IMR-90 (cell line): ENCODE results near the gene PTPRN2. TPM values are rescaled to one million over a fixed set of nuclear protein-coding genes. Genes with fewer than 3 reads are reported as not detected.

Experiments
- ATAC-seq: fragments of 200-7000 bp; cut with Tn5 transposase; 2 replicates; pipeline ENCODE4 v1.9.1; 2020; ENCODE audit warnings: low read depth, mild to moderate bottlenecking, moderate library complexity
- BruUV-seq: library from RNA; stranded (reverse); fragments of 400-500 nt; replicated peaks from 2 replicates; lab custom pipeline; 2021; lab: Mats Ljungman, UMichigan
- CTCF ChIA-PET: fragments of 300-600 bp; formaldehyde crosslinking; extraction: SDS; loops from one replicate; lab custom pipeline; 2021; ENCODE audit warnings: antibody characterized with exemption; lab: Yijun Ruan, JAX
- POLR2A ChIA-PET: fragments of 300-600 bp; sonication (Branson Sonifier 250); formaldehyde crosslinking; loops from one replicate; lab custom pipeline; 2022; ENCODE audit warnings: antibody characterized with exemption; ENCODE audit not compliant: unreplicated experiment; lab: Charles Lee
- DNase-seq: peaks from one replicate; pipeline ENCODE4 v3.0.0; 2013
- H2AFZ ChIP-seq: replicated peaks from 2 replicates; pipeline ENCODE3; 2013; ENCODE audit warnings: low read length, mild to moderate bottlenecking; ENCODE audit not compliant: poor library complexity
- H2AK5ac ChIP-seq: 2 replicates; pipeline ENCODE4 v1.6.1; 2013; ENCODE audit warnings: low read depth, low read length, inconsistent platforms
- H2AK9ac ChIP-seq: replicated peaks from 2 replicates; pipeline ENCODE3; 2013; ENCODE audit warnings: mild to moderate bottlenecking, low read depth, low read length, moderate library complexity; ENCODE audit not compliant: poor library complexity
- H2BK120ac ChIP-seq: 2 replicates; pipeline ENCODE4 v1.6.1; 2013; ENCODE audit warnings: low read depth, low read length, inconsistent platforms
- H2BK15ac ChIP-seq: 3 replicates; pipeline ENCODE4 v1.6.1; 2013; ENCODE audit warnings: low read depth, low read length, inconsistent platforms
- H2BK20ac ChIP-seq: 2 replicates; pipeline ENCODE4 v1.6.1; 2013; ENCODE audit warnings: low read depth, mild to moderate bottlenecking, inconsistent platforms, low read length, moderate library complexity
- H2BK5ac ChIP-seq: 2 replicates; pipeline ENCODE4 v1.6.1; 2013; ENCODE audit warnings: mild to moderate bottlenecking, low read depth, low read length, inconsistent platforms; ENCODE audit not compliant: poor library complexity, severe bottlenecking
- H3K14ac ChIP-seq: replicated peaks from 2 replicates; pipeline ENCODE4 v1.6.1; 2013; ENCODE audit warnings: low read depth, low read length, inconsistent platforms
- H3K18ac ChIP-seq: 2 replicates; pipeline ENCODE4 v1.6.1; 2013; ENCODE audit warnings: low read depth, low read length, control low read depth
- H3K23ac ChIP-seq: 2 replicates; pipeline ENCODE4 v1.6.1; 2013; ENCODE audit warnings: low read depth, low read length, inconsistent platforms
- H3K27ac ChIP-seq: 2 replicates; pipeline ENCODE4 v1.5.1; 2013; ENCODE audit warnings: mild to moderate bottlenecking, control low read depth, low read length; ENCODE audit not compliant: insufficient read depth
- H3K27me3 ChIP-seq: 2 replicates; pipeline ENCODE4 v1.6.1; 2013; ENCODE audit warnings: low read length; ENCODE audit not compliant: control insufficient read depth, insufficient read depth
- H3K36me3 ChIP-seq: 2 replicates; pipeline ENCODE4 v1.6.1; 2013; ENCODE audit warnings: low read length, mixed read lengths; ENCODE audit not compliant: control insufficient read depth, insufficient read depth
- H3K4ac ChIP-seq: 2 replicates; pipeline ENCODE4 v1.6.1; 2013; ENCODE audit warnings: low read depth, low read length, inconsistent platforms
- H3K4me1 ChIP-seq: 2 replicates; pipeline ENCODE4 v1.6.1; 2013; ENCODE audit warnings: low read length, mixed read lengths; ENCODE audit not compliant: control insufficient read depth, insufficient read depth
- H3K4me2 ChIP-seq: 2 replicates; pipeline ENCODE4 v1.6.1; 2013; ENCODE audit warnings: low read depth, mild to moderate bottlenecking, control low read depth, low read length, moderate library complexity
- H3K4me3 ChIP-seq: 2 replicates; pipeline ENCODE4 v1.5.1; 2013; ENCODE audit warnings: low read depth, mild to moderate bottlenecking, control low read depth, low read length, moderate library complexity; ENCODE audit not compliant: insufficient read depth
- H3K56ac ChIP-seq: 2 replicates; pipeline ENCODE4 v1.6.1; 2013; ENCODE audit warnings: low read length, inconsistent platforms; ENCODE audit not compliant: insufficient read depth; ENCODE audit errors: extremely low read depth
- H3K79me1 ChIP-seq, 2 experiments: 2 replicates each; pipeline ENCODE4 v1.6.1; 2013; ENCODE audit warnings: low read length in 2 of 2, inconsistent platforms in 1 of 2, low read depth in 1 of 2
- H3K9ac ChIP-seq: 2 replicates; pipeline ENCODE4 v1.6.1; 2013; ENCODE audit warnings: low read depth, low read length, control low read depth
- H3K9me1 ChIP-seq: 2 replicates; pipeline ENCODE4 v1.6.1; 2013; ENCODE audit warnings: low read length, inconsistent platforms; ENCODE audit not compliant: insufficient read depth
- H3K9me3 ChIP-seq: 2 replicates; pipeline ENCODE4 v1.6.1; 2013; ENCODE audit warnings: low read length; ENCODE audit not compliant: control insufficient read depth, insufficient read depth
- H4K20me1 ChIP-seq: 2 replicates; pipeline ENCODE4 v1.6.1; 2013; ENCODE audit warnings: low read length, inconsistent platforms; ENCODE audit not compliant: insufficient read depth
- H4K5ac ChIP-seq: 2 replicates; pipeline ENCODE4 v1.6.1; 2013; ENCODE audit warnings: mild to moderate bottlenecking, low read depth, low read length, control low read depth
- H4K8ac ChIP-seq, 2 experiments: 2 replicates each; pipeline ENCODE4 v1.6.1; 2013; ENCODE audit warnings: low read depth in 2 of 2, low read length in 2 of 2, control low read depth in 1 of 2, inconsistent platforms in 1 of 2
- H4K91ac ChIP-seq: 2 replicates; pipeline ENCODE4 v1.6.1; 2013; ENCODE audit warnings: low read depth, low read length, inconsistent platforms; ENCODE audit not compliant: insufficient read depth
- BHLHE40 ChIP-seq: fragments of 150-350 bp; IDR thresholded peaks from 2 replicates; pipeline ENCODE4 v1.6.1; 2016; ENCODE audit warnings: mild to moderate bottlenecking, low read depth, low read length
- CEBPB ChIP-seq: IDR thresholded peaks from 2 replicates; pipeline ENCODE4 v1.6.1; 2012; ENCODE audit warnings: low read depth, low read length, improper control_type of control experiment
- CHD1 ChIP-seq: IDR thresholded peaks from 2 replicates; pipeline ENCODE4 v1.6.1; 2012; ENCODE audit warnings: low read depth, low read length, improper control_type of control experiment
- CTCF ChIP-seq: conservative IDR thresholded peaks from 2 replicates; pipeline ENCODE4 v1.5.1; 2012; ENCODE audit warnings: mild to moderate bottlenecking, low read depth, low read length, improper control_type of control experiment
- ELK1 ChIP-seq: fragments of 150-350 bp; IDR thresholded peaks from 2 replicates; pipeline ENCODE4 v1.6.1; 2016; ENCODE audit warnings: low read depth, mild to moderate bottlenecking, low read length, moderate library complexity, borderline replicate concordance
- FOS ChIP-seq: fragments of 150-350 bp; IDR thresholded peaks from 2 replicates; pipeline ENCODE4 v1.6.1; 2016; ENCODE audit warnings: low read depth, low read length
- MAFK ChIP-seq: IDR thresholded peaks from 2 replicates; pipeline ENCODE4 v1.6.1; 2012; ENCODE audit warnings: low read depth, low read length, improper control_type of control experiment
- MAZ ChIP-seq: IDR thresholded peaks from 2 replicates; pipeline ENCODE4 v1.6.1; 2012; ENCODE audit warnings: low read depth, mild to moderate bottlenecking, low read length, improper control_type of control experiment, moderate library complexity, borderline replicate concordance
- MXI1 ChIP-seq: IDR thresholded peaks from 2 replicates; pipeline ENCODE4 v1.6.1; 2012; ENCODE audit warnings: low read depth, mild to moderate bottlenecking, low read length, moderate library complexity, borderline replicate concordance
- NFE2L2 ChIP-seq: fragments of 150-350 bp; IDR thresholded peaks from 2 replicates; pipeline ENCODE4 v1.6.1; 2016; ENCODE audit warnings: low read depth, mild to moderate bottlenecking, low read length
- POLR2A ChIP-seq: IDR thresholded peaks from 2 replicates; pipeline ENCODE4 v1.6.1; 2012; ENCODE audit warnings: mild to moderate bottlenecking, low read depth, low read length
- RAD21 ChIP-seq: IDR thresholded peaks from 2 replicates; pipeline ENCODE4 v1.6.1; 2012; ENCODE audit warnings: low read length, improper control_type of control experiment
- RCOR1 ChIP-seq: IDR thresholded peaks from 2 replicates; pipeline ENCODE4 v1.6.1; 2012; ENCODE audit warnings: mild to moderate bottlenecking, low read length, improper control_type of control experiment; ENCODE audit not compliant: insufficient replicate concordance
- RFX5 ChIP-seq: IDR thresholded peaks from 2 replicates; pipeline ENCODE4 v1.8.0; 2012; ENCODE audit warnings: low read depth, mild to moderate bottlenecking, low read length, moderate library complexity
- SMC3 ChIP-seq: fragments of 150-350 bp; IDR thresholded peaks from 2 replicates; pipeline ENCODE4 v1.6.1; 2016; ENCODE audit warnings: low read depth, mild to moderate bottlenecking, antibody characterized with exemption, low read length, moderate library complexity
- USF2 ChIP-seq: fragments of 150-350 bp; IDR thresholded peaks from 2 replicates; pipeline ENCODE4 v1.6.1; 2017; ENCODE audit warnings: mild to moderate bottlenecking, antibody characterized with exemption, low read length, low read depth
- WGBS, 2 experiments: methylation state at CpG; one replicate each; pipeline versions ENCODE4 v1.1.5 to v1.1.7; 2013; ENCODE audit warnings: missing lambda C conversion rate in 2 of 2; ENCODE audit not compliant: insufficient read length in 1 of 2; ENCODE audit errors: extremely low coverage in 2 of 2; 5-methylcytosine and 5-hydroxymethylcytosine counted together
- dilution Hi-C: fragments of 300-500 bp; cut with HindIII; formaldehyde crosslinking; loops from one replicate; pipeline ENCODE4 v1.14.3; 2018; ENCODE audit warnings: low sequenced_read_pairs; ENCODE audit not compliant: unreplicated experiment
- in situ Hi-C: fragments of 300-500 bp; cut with MboI; formaldehyde crosslinking; loops from 3 replicates; pipeline ENCODE4 v1.14.3; 2019; ENCODE audit warnings: low sequenced_read_pairs, inconsistent platforms, mixed read lengths
- intact Hi-C: fragments of 100-400 bp; cut with micrococcal nuclease; formaldehyde crosslinking; loops from 2 replicates; pipeline ENCODE4 v1.10.0; 2022
- polyA plus RNA-seq, 3 experiments: library from polyadenylated mRNA; depleted of rRNA; stranded (reverse); fragments of >200 nt; gene quantifications; 2 replicates each; pipeline ENCODE4 v1.2.3, GENCODE V29; 2012; ENCODE audit warnings: low replicate concordance in 1 of 3
- total RNA-seq: library from RNA; depleted of rRNA; stranded (reverse); fragments of >200 nt; gene quantifications from 2 replicates; pipeline ENCODE4 v1.2.3, GENCODE V29; 2012

The PTPRN2 gene
- total and polyA plus RNA-seq, 2 of the 4 experiments (the other 2 are of a cell fraction) = 0.03 TPM; not detected in 1

- peaks cover 32% of the 10 kb centered on the region for H3K9me3 ChIP-seq
- H3K27me3 ChIP-seq = no peaks in the 10 kb centered on the region
- H4K91ac ChIP-seq = no peak overlapping the region
- H3K4me2 ChIP-seq = no peak overlapping the region
- in situ Hi-C loops (no loop called here), intact Hi-C loops (no loop called here), dilution Hi-C loops (no loop called here)
- WGBS, 2 experiments = 88% methylated on average over 49 of the region's 69 CpGs; no CpG with 5 or more reads in 1 of the 2 experiments
- ATAC-seq = no peak
- H3K56ac ChIP-seq = no peak overlapping the region
- H3K9ac ChIP-seq = no peak overlapping the region
- H3K79me1 ChIP-seq = no peaks in the 10 kb centered on the region
- no peak overlapping the region for H3K4me3 ChIP-seq
- H3K4me1 ChIP-seq = no peaks in the 10 kb centered on the region
- H3K27ac ChIP-seq = no peak overlapping the region
- no peak overlapping the region for H2BK20ac ChIP-seq
- no peak overlapping the region for H2BK120ac ChIP-seq
- H3K18ac ChIP-seq = no peak overlapping the region
- no peak overlapping the region for H3K4ac ChIP-seq
- TF ChIP-seq MAZ = no peak
- no peak for TF ChIP-seq CTCF
- no peak for TF ChIP-seq FOS
- TF ChIP-seq RFX5 = no peak
- TF ChIP-seq BHLHE40 = no peak
- TF ChIP-seq MAFK = no peak
- TF ChIP-seq SMC3 = no peak
- TF ChIP-seq RCOR1 = no peak
- TF ChIP-seq USF2 = no peak
- TF ChIP-seq ELK1 = no peak
- TF ChIP-seq RAD21 = no peak
- TF ChIP-seq MXI1 = no peak
- no peak for TF ChIP-seq NFE2L2
- TF ChIP-seq CEBPB = no peak
- TF ChIP-seq POLR2A = no peak
- TF ChIP-seq CHD1 = no peak
- no peak overlapping the region for H2AK9ac ChIP-seq
- H2AFZ ChIP-seq = no peak overlapping the region
- POLR2A ChIA-PET = interaction anchor here (0.6 kb wide), 1 partner anchor 196 kb away, joined by 5 read pairs; no protein-coding TSS in a partner anchor
- no peaks in the 10 kb centered on the region for H3K36me3 ChIP-seq
- H3K14ac ChIP-seq = no peak overlapping the region
- H2BK5ac ChIP-seq = no peak overlapping the region
- no peak overlapping the region for H2BK15ac ChIP-seq
- no peaks in the 10 kb centered on the region for H4K20me1 ChIP-seq
- DNase-seq = no peak
- H4K8ac ChIP-seq = no peak overlapping the region
- no peaks in the 10 kb centered on the region for H3K9me1 ChIP-seq
- CTCF ChIA-PET = no interaction called here
- no TSS peak for BruUV-seq
- no peak overlapping the region for H2AK5ac ChIP-seq
- H4K5ac ChIP-seq = no peak overlapping the region
- no peak overlapping the region for H3K23ac ChIP-seq
Measured at GRCh38 chr7:158556721-158557440, 30.7 kb downstream of the PTPRN2 start.
